PC-9 (cell line): Measurements from ENCODE around the gene PLEKHA6.

Source experiments
- EZH2 ChIP-seq: fragments of 200-600 bp; sonication (generic); IDR thresholded peaks from 2 replicates; pipeline ENCODE4 v1.8.0; 2017; ENCODE audit warnings: antibody characterized with exemption, low read depth
- TF ChIP-seq, protein P1 (sequence below): fragments of 200-600 bp; sonication (generic); conservative IDR thresholded peaks from 2 replicates; pipeline ENCODE4 v1.6.1; 2017; ENCODE audit warnings: mixed run types, antibody characterized with exemption, mild to moderate bottlenecking, moderate library complexity

DNA sequence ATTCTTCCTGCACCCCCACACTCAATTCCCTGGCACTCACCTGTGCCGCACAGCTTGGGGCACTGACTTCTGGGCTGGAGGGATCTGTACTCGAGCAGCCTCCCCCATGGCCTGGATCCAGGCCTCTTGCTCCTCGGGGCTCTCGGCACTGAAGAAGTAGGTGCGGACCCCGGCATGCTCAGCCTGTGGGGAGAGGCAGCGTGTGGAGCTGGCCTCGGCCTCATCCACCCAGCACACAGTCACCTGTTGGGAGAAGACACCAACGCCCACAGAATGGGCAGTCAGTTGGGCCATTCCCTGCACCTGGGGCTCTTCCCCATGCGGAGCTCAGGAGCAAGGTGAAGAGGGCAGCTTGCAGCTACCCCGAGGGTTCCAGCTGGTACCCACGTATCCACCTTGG lies 98.5 kb downstream of the PLEKHA6 start:
- TF ChIP-seq EZH2: no peak
- TF ChIP-seq, protein P1, sequence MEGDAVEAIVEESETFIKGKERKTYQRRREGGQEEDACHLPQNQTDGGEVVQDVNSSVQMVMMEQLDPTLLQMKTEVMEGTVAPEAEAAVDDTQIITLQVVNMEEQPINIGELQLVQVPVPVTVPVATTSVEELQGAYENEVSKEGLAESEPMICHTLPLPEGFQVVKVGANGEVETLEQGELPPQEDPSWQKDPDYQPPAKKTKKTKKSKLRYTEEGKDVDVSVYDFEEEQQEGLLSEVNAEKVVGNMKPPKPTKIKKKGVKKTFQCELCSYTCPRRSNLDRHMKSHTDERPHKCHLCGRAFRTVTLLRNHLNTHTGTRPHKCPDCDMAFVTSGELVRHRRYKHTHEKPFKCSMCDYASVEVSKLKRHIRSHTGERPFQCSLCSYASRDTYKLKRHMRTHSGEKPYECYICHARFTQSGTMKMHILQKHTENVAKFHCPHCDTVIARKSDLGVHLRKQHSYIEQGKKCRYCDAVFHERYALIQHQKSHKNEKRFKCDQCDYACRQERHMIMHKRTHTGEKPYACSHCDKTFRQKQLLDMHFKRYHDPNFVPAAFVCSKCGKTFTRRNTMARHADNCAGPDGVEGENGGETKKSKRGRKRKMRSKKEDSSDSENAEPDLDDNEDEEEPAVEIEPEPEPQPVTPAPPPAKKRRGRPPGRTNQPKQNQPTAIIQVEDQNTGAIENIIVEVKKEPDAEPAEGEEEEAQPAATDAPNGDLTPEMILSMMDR: no peak
